Measurements from ENCODE around the gene NDUFAF2.

The NDUFAF2 gene

GRCh38 chr5:60958088-60958487 is 13.1 kb downstream of the NDUFAF2 start:
- H3K36me3 ChIP-seq (ENCODE audit: control insufficient read depth, insufficient read depth, low read length) = no peaks in the 10 kb centered on the region
- TF ChIP-seq, protein P1, sequence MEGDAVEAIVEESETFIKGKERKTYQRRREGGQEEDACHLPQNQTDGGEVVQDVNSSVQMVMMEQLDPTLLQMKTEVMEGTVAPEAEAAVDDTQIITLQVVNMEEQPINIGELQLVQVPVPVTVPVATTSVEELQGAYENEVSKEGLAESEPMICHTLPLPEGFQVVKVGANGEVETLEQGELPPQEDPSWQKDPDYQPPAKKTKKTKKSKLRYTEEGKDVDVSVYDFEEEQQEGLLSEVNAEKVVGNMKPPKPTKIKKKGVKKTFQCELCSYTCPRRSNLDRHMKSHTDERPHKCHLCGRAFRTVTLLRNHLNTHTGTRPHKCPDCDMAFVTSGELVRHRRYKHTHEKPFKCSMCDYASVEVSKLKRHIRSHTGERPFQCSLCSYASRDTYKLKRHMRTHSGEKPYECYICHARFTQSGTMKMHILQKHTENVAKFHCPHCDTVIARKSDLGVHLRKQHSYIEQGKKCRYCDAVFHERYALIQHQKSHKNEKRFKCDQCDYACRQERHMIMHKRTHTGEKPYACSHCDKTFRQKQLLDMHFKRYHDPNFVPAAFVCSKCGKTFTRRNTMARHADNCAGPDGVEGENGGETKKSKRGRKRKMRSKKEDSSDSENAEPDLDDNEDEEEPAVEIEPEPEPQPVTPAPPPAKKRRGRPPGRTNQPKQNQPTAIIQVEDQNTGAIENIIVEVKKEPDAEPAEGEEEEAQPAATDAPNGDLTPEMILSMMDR (IDR thresholded peaks at IDR 0.05; ENCODE audit: insufficient read depth, low read length, poor library complexity, severe bottlenecking) = no peak

DNA sequence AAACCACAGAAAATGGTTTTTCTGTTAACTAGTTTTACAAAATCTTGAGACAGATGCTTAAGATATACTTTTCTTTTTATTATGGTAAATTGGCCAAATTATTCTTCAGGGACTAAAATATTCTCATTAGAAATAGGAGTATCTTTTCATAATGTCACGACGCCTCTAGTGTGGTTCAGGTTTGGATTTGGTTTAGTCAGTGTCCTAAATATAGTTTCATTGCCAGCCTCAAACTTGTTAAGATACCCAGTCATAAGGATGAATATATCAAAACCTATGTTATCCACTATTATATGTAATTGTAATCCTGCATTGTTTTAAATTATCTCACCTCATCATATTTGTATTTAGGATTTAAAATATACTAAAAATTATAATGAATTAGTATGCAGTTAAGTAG is 13.7 kb downstream of the NDUFAF2 start:
- no peaks in the 10 kb centered on the region for H3K27me3 ChIP-seq (replicated peaks; ENCODE audit: control insufficient read depth, insufficient read depth, low read length)
- no peaks in the 10 kb centered on the region for H3K36me3 ChIP-seq (ENCODE audit: control insufficient read depth, insufficient read depth, low read length)
- DNase-seq (ENCODE audit: extremely low read depth, insufficient read length) = no peak
- H3K4me3 ChIP-seq (replicated peaks; ENCODE audit: low read depth, low read length) = no peak overlapping the region
- TF ChIP-seq, protein P1 (IDR thresholded peaks at IDR 0.05; ENCODE audit: insufficient read depth, low read length, poor library complexity, severe bottlenecking) = no peak

More at GRCh38 chr5:60958088-60958487, 13.1 kb downstream of the NDUFAF2 start:
- H3K27me3 ChIP-seq (replicated peaks; ENCODE audit: control insufficient read depth, insufficient read depth, low read length) = no peaks in the 10 kb centered on the region
- DNase-seq (ENCODE audit: extremely low read depth, insufficient read length) = no peak
- no peak overlapping the region for H3K4me3 ChIP-seq (replicated peaks; ENCODE audit: low read depth, low read length)

DNA sequence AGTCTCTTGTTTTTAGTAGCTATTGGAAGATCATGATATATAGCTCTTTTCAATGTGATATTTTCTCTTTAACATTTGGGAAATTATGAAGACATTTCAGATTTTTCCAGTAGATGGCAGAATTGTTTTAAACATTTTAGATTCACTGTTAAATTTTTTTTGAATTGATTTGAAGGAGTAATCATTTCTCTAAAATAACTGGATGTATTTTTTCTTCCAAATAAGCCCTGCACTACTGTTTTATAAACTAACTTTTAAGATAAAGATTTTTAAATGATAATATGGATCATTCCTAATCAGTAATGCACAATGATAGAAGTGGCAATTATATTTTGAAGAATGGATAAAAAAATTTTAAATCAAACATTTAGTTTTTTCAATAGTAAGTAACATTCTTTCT is 14.2 kb downstream of the NDUFAF2 start:
- Histone ChIP-seq H3K27me3 (replicated peaks; ENCODE audit: control insufficient read depth, insufficient read depth, low read length) (no peaks in the 10 kb centered on the region), H3K36me3 (ENCODE audit: control insufficient read depth, insufficient read depth, low read length) (no peaks in the 10 kb centered on the region), H3K4me3 (replicated peaks; ENCODE audit: low read depth, low read length) (no peak overlapping the region)
- TF ChIP-seq, protein P1 (IDR thresholded peaks at IDR 0.05; ENCODE audit: insufficient read depth, low read length, poor library complexity, severe bottlenecking) = no peak
- DNase-seq (ENCODE audit: extremely low read depth, insufficient read length) = no peak

DNA sequence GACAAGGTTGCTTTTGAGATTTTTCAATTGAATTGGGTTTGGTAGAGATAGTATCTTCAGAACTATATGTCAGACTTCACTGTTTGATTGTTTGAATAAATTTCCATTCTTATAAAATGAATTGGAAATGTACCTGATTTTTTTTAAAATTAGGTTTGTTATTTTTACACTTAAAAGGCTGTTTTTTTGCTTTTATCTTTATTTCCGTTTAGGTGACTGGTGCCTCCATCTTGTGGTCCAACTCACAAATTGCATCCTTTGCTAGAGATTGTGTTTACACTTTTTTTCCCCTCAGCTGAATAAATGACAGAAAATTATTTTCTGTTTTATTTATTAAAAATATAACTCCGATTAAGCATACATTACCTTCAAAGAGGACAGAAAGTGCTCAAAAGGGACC is 15.6 kb downstream of the NDUFAF2 start:
- Histone ChIP-seq H3K4me3 (replicated peaks; ENCODE audit: low read depth, low read length) (no peak overlapping the region), H3K27me3 (replicated peaks; ENCODE audit: control insufficient read depth, insufficient read depth, low read length) (no peaks in the 10 kb centered on the region), H3K36me3 (ENCODE audit: control insufficient read depth, insufficient read depth, low read length) (no peaks in the 10 kb centered on the region)
- no peak for DNase-seq (ENCODE audit: extremely low read depth, insufficient read length)
- TF ChIP-seq, protein P1 (IDR thresholded peaks at IDR 0.05; ENCODE audit: insufficient read depth, low read length, poor library complexity, severe bottlenecking) = peak; percentile 42

DNA sequence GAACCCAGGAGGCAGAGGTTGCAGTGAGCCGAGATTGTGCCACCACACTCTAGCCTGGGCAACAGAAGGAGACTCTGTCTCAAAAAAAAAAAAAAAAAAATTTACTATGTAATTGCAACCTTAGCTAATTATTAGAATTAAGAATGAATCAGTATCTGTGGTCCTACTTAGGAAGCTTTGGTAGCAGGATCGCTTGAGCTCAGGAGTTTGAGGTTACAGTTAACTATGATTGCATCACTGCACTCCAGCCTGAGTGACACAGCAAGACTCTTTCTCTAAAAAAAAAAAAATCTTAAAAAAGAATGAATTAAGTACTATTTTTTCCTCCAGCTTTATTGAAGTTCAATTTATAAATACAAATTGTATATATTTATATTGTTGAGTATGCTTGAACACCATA is 16.7 kb downstream of the NDUFAF2 start:
- DNase-seq (ENCODE audit: extremely low read depth, insufficient read length) = no peak
- TF ChIP-seq, protein P1 (IDR thresholded peaks at IDR 0.05; ENCODE audit: insufficient read depth, low read length, poor library complexity, severe bottlenecking) = no peak
- H3K27me3 ChIP-seq (replicated peaks; ENCODE audit: control insufficient read depth, insufficient read depth, low read length) = no peaks in the 10 kb centered on the region
- no peak overlapping the region for H3K4me3 ChIP-seq (replicated peaks; ENCODE audit: low read depth, low read length)
- H3K36me3 ChIP-seq (ENCODE audit: control insufficient read depth, insufficient read depth, low read length) = no peaks in the 10 kb centered on the region

DNA sequence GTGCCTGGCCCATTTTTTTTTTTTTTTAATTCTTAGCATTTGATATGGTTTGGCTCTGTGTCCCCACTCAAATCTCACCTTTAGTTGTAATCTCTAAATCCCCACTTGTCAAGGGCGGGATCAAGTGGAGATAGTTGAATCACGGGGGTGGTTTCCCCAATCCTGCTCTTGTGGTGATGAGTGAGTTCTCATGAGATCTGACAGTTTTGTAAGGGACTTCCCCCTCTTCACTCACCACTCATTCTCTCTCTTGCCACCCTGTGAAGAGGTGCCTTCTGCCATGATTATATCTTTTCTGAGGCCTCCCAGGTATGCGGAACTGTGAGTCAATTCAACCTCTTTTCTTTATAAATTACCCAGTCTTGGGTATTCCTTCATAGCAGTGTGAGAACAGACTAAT is 27.2 kb downstream of the NDUFAF2 start:
- no peak overlapping the region for H3K4me3 ChIP-seq (replicated peaks; ENCODE audit: low read depth, low read length)
- DNase-seq (ENCODE audit: extremely low read depth, insufficient read length) = peak; percentile 15
- TF ChIP-seq, protein P1 (IDR thresholded peaks at IDR 0.05; ENCODE audit: insufficient read depth, low read length, poor library complexity, severe bottlenecking) = no peak
- no peaks in the 10 kb centered on the region for H3K27me3 ChIP-seq (replicated peaks; ENCODE audit: control insufficient read depth, insufficient read depth, low read length)
- H3K36me3 ChIP-seq (ENCODE audit: control insufficient read depth, insufficient read depth, low read length) = no peaks in the 10 kb centered on the region
